Breast epithelium (tissue), 4 donors: ENCODE results near the gene HMGCS2. TPM values are rescaled to one million over a fixed set of nuclear protein-coding genes. Genes with fewer than 3 reads are reported as not detected.

ENCODE experiments used
- DNase-seq, 2 donors: peaks; one replicate each; pipeline ENCODE4 v3.0.0-alpha.2; 2019; ENCODE audit warnings: low spot score in 2 of 2
- H3K27ac ChIP-seq, 2 donors: fragments of 200-600 bp; sonication (generic) in 1 of 2; one replicate each; pipeline ENCODE4 v1.5.1; 2016 to 2019; ENCODE audit warnings: mild to moderate bottlenecking in 1 of 2
- H3K27me3 ChIP-seq, 2 donors: fragments of 200-600 bp; sonication (generic) in 1 of 2; one replicate each; pipeline versions ENCODE4 v1.5.1 to v1.6.0; 2017 to 2019; ENCODE audit warnings: control low read depth in 1 of 2, mild to moderate bottlenecking in 1 of 2
- H3K36me3 ChIP-seq: fragments of 200-600 bp; one replicate; pipeline ENCODE4 v1.5.1; 2019
- H3K4me1 ChIP-seq, 2 donors: fragments of 200-600 bp; sonication (generic); one replicate each; pipeline ENCODE4 v1.5.1; 2016 to 2019; ENCODE audit warnings: control low read depth in 1 of 2
- H3K4me3 ChIP-seq, 3 donors: fragments of 200-600 bp; sonication (generic); 1 replicate in 2 of 3; 2 replicates in 1 of 3; pipeline ENCODE4 v1.5.1; 2016 to 2019; ENCODE audit warnings: mild to moderate bottlenecking in 3 of 3, moderate library complexity in 2 of 3
- H3K9me3 ChIP-seq, 2 donors: fragments of 200-600 bp; sonication (generic) in 1 of 2; one replicate each; pipeline ENCODE4 v1.5.1; 2016 to 2019; ENCODE audit warnings: control low read depth in 1 of 2
- POLR2A ChIP-seq: fragments of 450-650 bp; IDR thresholded peaks from one replicate; pipeline ENCODE4 v1.6.1; 2016; ENCODE audit warnings: antibody characterized with exemption, mild to moderate bottlenecking, moderate library complexity
- POLR2AphosphoS5 ChIP-seq, 3 donors: sonication (generic); formaldehyde crosslinking; IDR thresholded peaks; one replicate each; pipeline ENCODE4 v1.6.1; 2017; ENCODE audit warnings: antibody characterized with exemption in 3 of 3
- intact Hi-C: fragments of 100-400 bp; cut with DNase I; formaldehyde crosslinking; loops from one replicate; pipeline ENCODE4 v1.15.1; 2023; ENCODE audit warnings: low total_unique reads
- total RNA-seq, 3 donors: library from RNA; depleted of rRNA; stranded (reverse); fragments of >200 nt; gene quantifications; one replicate each; pipeline ENCODE4 v1.1.0, GENCODE V29; 2016
- TF ChIP-seq, protein P1 (sequence below), 3 donors: fragments of 450-650 bp; IDR thresholded peaks; one replicate each; pipeline ENCODE4 v1.5.1; 2016 to 2017; ENCODE audit warnings: antibody characterized with exemption in 3 of 3, mild to moderate bottlenecking in 3 of 3, moderate library complexity in 3 of 3

Gene HMGCS2
- total RNA-seq, 3 donors from 2014 or later = 0.16 to 142 (median 23.0) TPM

DNA sequence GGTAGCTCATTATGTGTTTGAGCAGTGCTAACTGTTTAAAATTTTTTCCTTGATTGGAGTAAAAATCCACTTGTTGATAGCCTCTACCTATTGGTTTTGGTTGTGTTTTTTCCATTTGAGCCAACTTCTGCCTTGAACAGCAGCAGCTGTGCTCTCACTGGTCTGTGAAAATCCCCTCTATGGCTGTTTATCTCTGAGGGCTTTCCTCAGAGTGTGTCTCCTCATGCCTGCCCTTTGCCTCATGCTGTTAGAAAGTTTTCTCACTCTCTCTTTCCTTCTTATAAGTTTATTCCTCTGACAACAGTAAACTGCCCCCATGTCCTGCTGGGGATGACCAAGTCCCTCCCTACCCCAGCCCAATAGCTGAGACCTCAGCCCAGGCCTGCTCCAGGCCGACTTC is 28.5 kb upstream of the HMGCS2 start:
- no peaks in the 10 kb centered on the region for H3K4me1 ChIP-seq
- H3K36me3 ChIP-seq = no peaks in the 10 kb centered on the region
- no peaks in the 10 kb centered on the region for H3K27me3 ChIP-seq
- no peaks in the 10 kb centered on the region for H3K9me3 ChIP-seq
- no peak for DNase-seq
- H3K4me3 ChIP-seq = no peak overlapping the region
- intact Hi-C loops = no loop called here
- no peak overlapping the region for H3K27ac ChIP-seq
- TF ChIP-seq POLR2A (no peak), POLR2AphosphoS5 (IDR thresholded peaks at IDR 0.05) (no peak)
- TF ChIP-seq, protein P1, sequence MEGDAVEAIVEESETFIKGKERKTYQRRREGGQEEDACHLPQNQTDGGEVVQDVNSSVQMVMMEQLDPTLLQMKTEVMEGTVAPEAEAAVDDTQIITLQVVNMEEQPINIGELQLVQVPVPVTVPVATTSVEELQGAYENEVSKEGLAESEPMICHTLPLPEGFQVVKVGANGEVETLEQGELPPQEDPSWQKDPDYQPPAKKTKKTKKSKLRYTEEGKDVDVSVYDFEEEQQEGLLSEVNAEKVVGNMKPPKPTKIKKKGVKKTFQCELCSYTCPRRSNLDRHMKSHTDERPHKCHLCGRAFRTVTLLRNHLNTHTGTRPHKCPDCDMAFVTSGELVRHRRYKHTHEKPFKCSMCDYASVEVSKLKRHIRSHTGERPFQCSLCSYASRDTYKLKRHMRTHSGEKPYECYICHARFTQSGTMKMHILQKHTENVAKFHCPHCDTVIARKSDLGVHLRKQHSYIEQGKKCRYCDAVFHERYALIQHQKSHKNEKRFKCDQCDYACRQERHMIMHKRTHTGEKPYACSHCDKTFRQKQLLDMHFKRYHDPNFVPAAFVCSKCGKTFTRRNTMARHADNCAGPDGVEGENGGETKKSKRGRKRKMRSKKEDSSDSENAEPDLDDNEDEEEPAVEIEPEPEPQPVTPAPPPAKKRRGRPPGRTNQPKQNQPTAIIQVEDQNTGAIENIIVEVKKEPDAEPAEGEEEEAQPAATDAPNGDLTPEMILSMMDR (IDR thresholded peaks at IDR 0.05) = no peak

DNA sequence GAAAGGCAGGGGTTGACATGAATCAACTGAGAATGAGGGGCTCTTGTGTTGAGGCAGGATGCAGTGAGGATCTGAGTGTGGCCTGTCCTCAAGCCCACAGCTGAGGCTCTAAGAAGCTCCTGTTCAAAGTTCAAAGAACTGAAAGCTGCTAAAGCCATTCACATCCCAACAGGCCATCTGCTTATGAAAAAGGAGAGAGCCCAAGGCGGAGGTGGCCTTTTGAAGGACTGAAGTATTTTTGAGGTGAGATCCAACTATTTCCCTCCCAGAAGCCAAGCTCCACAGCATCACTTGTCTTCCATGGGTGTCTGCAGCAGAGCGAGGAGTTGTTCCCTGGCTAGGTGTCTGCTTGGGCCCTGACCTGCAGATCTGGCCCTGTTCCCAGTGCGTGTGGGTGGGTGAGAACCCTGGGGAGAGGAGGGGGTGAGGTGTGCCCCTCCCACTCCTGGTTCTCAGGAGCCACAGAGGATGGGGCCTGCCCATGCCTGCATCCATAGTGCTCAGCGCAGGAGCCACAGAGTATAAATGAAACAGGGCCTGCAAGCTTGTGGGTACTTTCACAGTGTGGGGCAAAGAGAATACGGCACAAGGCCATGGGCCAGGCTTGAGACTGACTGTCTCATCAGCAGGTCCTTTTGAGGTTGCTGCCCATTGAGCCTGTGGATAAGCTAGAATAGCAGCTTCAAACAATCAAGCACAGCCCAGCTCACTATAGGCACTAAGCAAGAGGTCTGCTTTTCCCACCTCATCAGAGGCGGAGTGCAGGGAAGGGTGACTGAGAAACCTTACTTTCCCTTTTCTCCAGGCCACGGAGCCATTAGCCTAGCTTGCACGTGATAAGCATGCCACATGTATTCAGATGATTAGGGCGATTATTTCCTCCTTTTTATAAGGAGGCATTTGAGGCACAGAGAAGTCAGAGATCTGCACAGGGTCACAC is 26.8 kb upstream of the HMGCS2 start:
- TF ChIP-seq POLR2AphosphoS5 (IDR thresholded peaks at IDR 0.05) = no peak
- TF ChIP-seq POLR2A = no peak
- TF ChIP-seq, protein P1 (IDR thresholded peaks at IDR 0.05) = no peak
- DNase-seq = peak in 1 of 2 donors; percentile 43
- no peak overlapping the region for H3K27ac ChIP-seq
- no peaks in the 10 kb centered on the region for H3K36me3 ChIP-seq
- intact Hi-C loops = no loop called here
- H3K4me1 ChIP-seq = no peaks in the 10 kb centered on the region
- no peak overlapping the region for H3K4me3 ChIP-seq
- no peaks in the 10 kb centered on the region for H3K9me3 ChIP-seq
- no peaks in the 10 kb centered on the region for H3K27me3 ChIP-seq

DNA sequence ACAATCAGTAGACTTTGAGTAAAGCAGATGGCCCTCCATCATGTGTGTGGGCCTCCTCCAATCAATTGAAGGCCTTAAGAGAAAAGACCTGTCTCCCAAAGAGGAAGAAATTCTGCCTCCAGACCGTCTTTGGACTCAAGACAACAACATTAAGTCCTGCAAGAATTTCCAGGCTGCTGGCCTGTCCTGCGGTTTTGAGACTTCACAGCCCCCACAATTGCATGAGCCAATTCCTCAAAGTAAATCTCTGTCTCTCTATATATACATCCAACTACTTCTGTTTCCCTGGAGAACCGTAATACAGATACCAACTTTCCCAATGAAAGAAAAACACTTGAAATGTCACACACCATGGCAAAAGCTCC is 26.2 kb upstream of the HMGCS2 start:
- TF ChIP-seq POLR2AphosphoS5 (IDR thresholded peaks at IDR 0.05) (no peak), POLR2A (no peak)
- TF ChIP-seq, protein P1 (IDR thresholded peaks at IDR 0.05) = no peak
- H3K27ac ChIP-seq = no peak overlapping the region
- H3K9me3 ChIP-seq = no peaks in the 10 kb centered on the region
- no peak for DNase-seq
- no peak overlapping the region for H3K4me3 ChIP-seq
- no peaks in the 10 kb centered on the region for H3K36me3 ChIP-seq
- intact Hi-C loops = no loop called here
- H3K4me1 ChIP-seq = no peaks in the 10 kb centered on the region
- no peaks in the 10 kb centered on the region for H3K27me3 ChIP-seq

DNA sequence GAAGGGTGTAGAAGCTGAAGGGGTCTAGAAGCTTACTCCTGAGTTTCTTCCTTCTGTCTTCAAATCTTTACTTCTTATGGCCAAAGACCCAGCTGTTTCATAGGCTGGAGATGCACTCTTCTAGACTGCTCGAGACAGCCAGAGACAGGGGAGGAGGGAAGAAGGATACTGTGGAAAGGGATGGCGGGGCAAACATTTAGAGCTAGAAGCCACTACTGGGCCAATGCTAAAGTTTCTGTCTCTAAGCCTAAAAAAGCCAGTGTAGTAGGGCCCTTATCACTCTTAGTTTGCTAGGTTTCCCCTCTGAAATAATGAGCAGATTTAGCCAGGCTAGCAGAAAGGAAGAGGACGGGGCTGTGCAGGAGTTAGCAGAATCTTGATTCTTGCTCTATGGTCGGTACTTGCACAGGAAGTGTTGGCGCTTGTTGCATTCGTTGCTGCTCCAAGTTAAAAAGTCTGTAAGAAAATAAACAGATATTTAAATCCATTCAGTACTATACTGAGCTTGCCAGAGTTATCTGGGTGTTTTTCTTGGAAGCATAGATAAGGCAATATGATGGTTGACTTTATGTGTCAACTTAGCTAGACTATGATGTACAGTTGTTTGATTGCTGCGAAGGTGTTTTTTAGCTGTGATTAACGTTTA is 25.6 kb upstream of the HMGCS2 start:
- Histone ChIP-seq H3K27ac (no peak overlapping the region), H3K4me3 (no peak overlapping the region), H3K4me1 (no peaks in the 10 kb centered on the region), H3K36me3 (no peaks in the 10 kb centered on the region), H3K27me3 (no peaks in the 10 kb centered on the region), H3K9me3 (no peaks in the 10 kb centered on the region)
- no peak for TF ChIP-seq POLR2A
- TF ChIP-seq, protein P1 (IDR thresholded peaks at IDR 0.05) = no peak
- intact Hi-C loops = no loop called here
- no peak for DNase-seq

DNA sequence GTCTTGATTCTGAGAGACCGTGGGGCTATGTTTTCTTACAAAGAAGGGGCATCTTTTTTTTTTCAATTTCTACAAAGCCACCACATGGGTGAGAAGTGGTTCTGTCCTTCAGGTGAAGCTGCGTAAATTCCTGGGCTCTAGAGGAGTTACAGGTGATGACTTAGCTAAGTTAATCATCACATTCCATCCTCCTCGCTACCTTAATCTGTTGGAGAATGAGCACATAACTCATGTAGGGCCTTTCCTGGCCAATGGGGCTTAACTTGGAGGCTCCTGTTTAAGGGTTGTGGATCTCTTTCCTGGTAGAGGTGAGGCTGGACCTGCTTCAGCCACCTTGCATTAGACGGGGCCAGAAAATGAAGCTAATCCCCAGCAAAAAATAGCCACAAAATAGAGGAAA is 22.7 kb upstream of the HMGCS2 start:
- DNase-seq = no peak
- Histone ChIP-seq H3K4me3 (no peak overlapping the region), H3K27me3 (no peaks in the 10 kb centered on the region), H3K27ac (no peak overlapping the region), H3K36me3 (no peaks in the 10 kb centered on the region), H3K9me3 (no peaks in the 10 kb centered on the region), H3K4me1 (no peaks in the 10 kb centered on the region)
- TF ChIP-seq, protein P1 (IDR thresholded peaks at IDR 0.05) = no peak
- no peak for TF ChIP-seq POLR2AphosphoS5 (IDR thresholded peaks at IDR 0.05)
- intact Hi-C loops = no loop called here
